ENCODE data around the gene IL10RB.

- no peak for TF ChIP-seq CTCF (IDR thresholded peaks at IDR 0.05; ENCODE audit: low read depth, low read length)
- no peak for TF ChIP-seq EZH2phosphoT487 (IDR thresholded peaks at IDR 0.05; ENCODE audit: low read depth)
Observed at GRCh38 chr21:33289199-33289819, 23.1 kb downstream of the IL10RB start.

Data from OCI-LY3 (cell line).